HG03571 (cell line): Measurements from ENCODE around the gene FAM13C.
"Not testable (repeated sequence)": the region's sequence is repeated elsewhere in the genome, so short reads cannot be mapped to it uniquely, and the experiment has no call there.

Source experiments
- ATAC-seq: cut with Tn5 transposase; IDR thresholded peaks from one replicate; pipeline ENCODE4 v1.9.1; 2021; ENCODE audit not compliant: unreplicated experiment

FAM13C gene

GRCh38 chr10:59362144-59362958, at the start of gene FAM13C:
FAM13C (minus strand) TSS chr10:59362549; CDS start chr10:59362460, 89 bp downstream.
- no peak for ATAC-seq

GRCh38 chr10:59405235-59405634, 42.9 kb upstream of the FAM13C start:
- no peak for ATAC-seq

GRCh38 chr10:59400214-59400613, 37.9 kb upstream of the FAM13C start:
- no peak for ATAC-seq

- not testable (repeated sequence) for ATAC-seq
These were observed 37.0 kb upstream of the FAM13C start for GRCh38 chr10:59399329-59399728.

- no peak for ATAC-seq
These were observed 35.6 kb upstream of the FAM13C start for GRCh38 chr10:59397961-59398360.

- no peak for ATAC-seq
These were observed 33.6 kb upstream of the FAM13C start for GRCh38 chr10:59395984-59396383.

GRCh38 chr10:59393349-59393748, 31.0 kb upstream of the FAM13C start:
- no peak for ATAC-seq

GRCh38 chr10:59391060-59391459, 28.7 kb upstream of the FAM13C start:
- ATAC-seq = no peak

GRCh38 chr10:59388671-59388976, 26.3 kb upstream of the FAM13C start:
- no peak for ATAC-seq

GRCh38 chr10:59387951-59388670, 25.8 kb upstream of the FAM13C start:
- no peak for ATAC-seq

- no peak for ATAC-seq
These were observed 22.4 kb upstream of the FAM13C start for GRCh38 chr10:59384761-59385160.

GRCh38 chr10:59383908-59384307, 21.6 kb upstream of the FAM13C start:
- no peak for ATAC-seq

GRCh38 chr10:59383436-59383835, 21.1 kb upstream of the FAM13C start:
- ATAC-seq = no peak

GRCh38 chr10:59382831-59383295, 20.5 kb upstream of the FAM13C start:
- no peak for ATAC-seq

- no peak for ATAC-seq
These were observed 19.3 kb upstream of the FAM13C start for GRCh38 chr10:59381687-59382086.

GRCh38 chr10:59376846-59377245, 14.5 kb upstream of the FAM13C start:
- ATAC-seq = no peak

- ATAC-seq = no peak
These were observed 13.6 kb upstream of the FAM13C start for GRCh38 chr10:59375990-59376389.

GRCh38 chr10:59374916-59375315, 12.6 kb upstream of the FAM13C start:
- ATAC-seq = no peak

- ATAC-seq = no peak
These were observed 10.7 kb upstream of the FAM13C start for GRCh38 chr10:59373071-59373470.

GRCh38 chr10:59372543-59372942, 10.2 kb upstream of the FAM13C start:
- no peak for ATAC-seq

GRCh38 chr10:59366290-59366689, 3.9 kb upstream of the FAM13C start:
- ATAC-seq = no peak

- ATAC-seq = no peak
These were observed 1.2 kb upstream of the FAM13C start for GRCh38 chr10:59363446-59363958.
